Panc1 (cell line): ENCODE data around the gene DPEP2. TPM values are rescaled to one million over a fixed set of nuclear protein-coding genes. Genes with fewer than 3 reads are reported as not detected.

Source experiments
- ATAC-seq: fragments of 200-7000 bp; cut with Tn5 transposase; 2 replicates; pipeline ENCODE4 v1.9.1; 2020; ENCODE audit warnings: mild to moderate bottlenecking, moderate library complexity
- BruUV-seq: library from RNA; stranded (reverse); fragments of 400-500 nt; replicated peaks from 2 replicates; lab custom pipeline; 2021; lab: Mats Ljungman, UMichigan
- CTCF ChIA-PET: fragments of 300-600 bp; sonication (Branson Sonifier 250); formaldehyde crosslinking; loops from one replicate; lab custom pipeline; 2022; ENCODE audit warnings: antibody characterized with exemption; lab: Charles Lee
- POLR2A ChIA-PET: fragments of 300-600 bp; sonication (Branson Sonifier 250); formaldehyde crosslinking; loops from one replicate; lab custom pipeline; 2022; ENCODE audit warnings: antibody characterized with exemption; lab: Charles Lee
- DNase-seq: peaks from one replicate; pipeline ENCODE4 v3.0.0-alpha.2; 2010; ENCODE audit warnings: low read depth, low spot score
- H3K27ac ChIP-seq: 2 replicates; pipeline ENCODE4 v1.5.1; 2011; ENCODE audit warnings: mild to moderate bottlenecking, low read length, inconsistent platforms
- H3K27me3 ChIP-seq: fragments of 200-500 bp; sonication (Bioruptor generic); 2 replicates; pipeline ENCODE4 v1.6.0; 2014; ENCODE audit warnings: low read length, inconsistent platforms; ENCODE audit not compliant: control insufficient read depth, insufficient read depth
- H3K36me3 ChIP-seq: fragments of 200-500 bp; sonication (Bioruptor generic); 2 replicates; pipeline ENCODE4 v1.5.1; 2014; ENCODE audit warnings: inconsistent platforms, mild to moderate bottlenecking, low read length, moderate library complexity; ENCODE audit not compliant: control insufficient read depth, insufficient read depth
- H3K4me1 ChIP-seq: 2 replicates; pipeline ENCODE4 v1.5.1; 2011; ENCODE audit warnings: inconsistent platforms, mild to moderate bottlenecking, low read length, moderate library complexity; ENCODE audit not compliant: control insufficient read depth, insufficient read depth
- H3K4me3 ChIP-seq, 2 experiments: 2 replicates each; pipeline ENCODE4 v1.5.1; 2011 to 2012; ENCODE audit warnings: low read depth in 2 of 2, low read length in 2 of 2, mild to moderate bottlenecking in 2 of 2, inconsistent platforms in 1 of 2, moderate library complexity in 1 of 2
- H3K9me3 ChIP-seq: fragments of 200-500 bp; sonication (Bioruptor generic); 2 replicates; pipeline ENCODE4 v1.5.1; 2014; ENCODE audit warnings: low read depth, mild to moderate bottlenecking, inconsistent platforms, low read length, moderate library complexity; ENCODE audit not compliant: control insufficient read depth, insufficient read depth
- POLR2AphosphoS5 ChIP-seq: IDR thresholded peaks from 2 replicates; pipeline ENCODE4 v1.6.1; 2012; ENCODE audit warnings: mild to moderate bottlenecking, low read depth, low read length, moderate library complexity
- SIN3A ChIP-seq: IDR thresholded peaks from 2 replicates; pipeline ENCODE4 v1.6.1; 2012; ENCODE audit warnings: low read depth, mild to moderate bottlenecking, low read length, moderate library complexity, borderline replicate concordance; ENCODE audit not compliant: insufficient read depth
- TCF7L2 ChIP-seq: IDR thresholded peaks from 2 replicates; pipeline ENCODE4 v1.6.1; 2011; ENCODE audit warnings: mild to moderate bottlenecking, low read depth, low read length, inconsistent platforms
- in situ Hi-C: cut with HindIII; loops from 2 replicates; pipeline ENCODE4 v1.10.0; 2016; ENCODE audit warnings: low sequenced_read_pairs, low pct_unique_long_range_greater_than_20kb
- intact Hi-C: fragments of 100-400 bp; cut with micrococcal nuclease; formaldehyde crosslinking; loops from one replicate; pipeline ENCODE4 v1.10.0; 2022; ENCODE audit not compliant: unreplicated experiment
- total RNA-seq: library from RNA; stranded (reverse); gene quantifications from one replicate; pipeline ENCODE4 v1.2.1, GENCODE V29; 2021; ENCODE audit not compliant: unreplicated experiment
- TF ChIP-seq, protein P1 (sequence below): fragments of 450-650 bp; IDR thresholded peaks from 2 replicates; pipeline ENCODE4 v1.5.1; 2017; ENCODE audit warnings: mild to moderate bottlenecking
- TF ChIP-seq, protein P2 (sequence below), 2 experiments: IDR thresholded peaks; 2 replicates each; pipeline ENCODE4 v1.6.1; 2011 to 2012; ENCODE audit warnings: low read depth in 2 of 2, control low read depth in 1 of 2, low read length in 1 of 2, mild to moderate bottlenecking in 1 of 2, moderate library complexity in 1 of 2; ENCODE audit not compliant: insufficient read depth in 1 of 2

DPEP2 gene
- total RNA-seq, 1 experiment from 2014 or later, result not detected

DNA sequence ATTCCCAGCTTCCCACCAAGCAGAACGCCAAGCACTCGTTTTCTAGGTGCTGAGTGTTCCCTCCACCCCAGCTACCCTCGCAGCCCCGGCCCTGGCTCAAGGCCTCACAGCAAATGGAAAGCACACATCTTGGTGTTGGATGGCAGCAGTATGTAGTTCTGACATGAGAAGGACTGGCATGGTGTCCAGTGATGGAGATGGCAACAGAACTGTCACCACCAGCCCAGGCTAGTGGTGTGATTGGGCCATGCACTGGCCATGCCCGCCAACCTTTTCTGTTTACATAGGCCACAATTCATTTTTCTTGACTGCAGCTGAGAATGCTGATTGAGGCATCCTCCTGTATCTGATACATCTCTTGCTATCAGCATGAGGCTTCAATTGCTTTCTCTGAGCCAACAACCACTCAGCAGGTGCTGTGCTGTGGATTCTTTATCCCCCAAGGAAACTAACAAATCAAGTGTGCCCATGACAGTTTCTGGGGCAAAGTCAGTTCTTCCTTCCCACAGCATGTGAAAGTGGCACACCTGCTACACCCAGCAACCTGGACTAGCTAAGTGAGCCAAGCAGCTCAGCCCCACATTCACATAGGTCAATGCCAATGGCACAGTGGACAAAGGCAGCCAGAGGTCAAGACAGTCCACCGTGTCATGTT lies 34.7 kb downstream of the DPEP2 start:
- intact Hi-C loops, result no loop called here
- DNase-seq (no peak), ATAC-seq (no peak)
- Histone ChIP-seq H3K4me1 (peaks cover 15% of the 10 kb centered on the region), H3K27me3 (no peaks in the 10 kb centered on the region), H3K36me3 (no peaks in the 10 kb centered on the region; the same call in 1 of the 2 replicates), H3K9me3 (no peaks in the 10 kb centered on the region), H3K4me3 (no peak overlapping the region), H3K27ac (no peak overlapping the region)
- ChIA-PET CTCF (no interaction called here), POLR2A (interaction anchor here (0.6 kb wide), 1 partner anchor 21 kb away, joined by 3 read pairs; the partner anchor contains the start of gene LCAT)
- BruUV-seq, result no TSS peak
- TF ChIP-seq TCF7L2, result no peak
- TF ChIP-seq, protein P1, sequence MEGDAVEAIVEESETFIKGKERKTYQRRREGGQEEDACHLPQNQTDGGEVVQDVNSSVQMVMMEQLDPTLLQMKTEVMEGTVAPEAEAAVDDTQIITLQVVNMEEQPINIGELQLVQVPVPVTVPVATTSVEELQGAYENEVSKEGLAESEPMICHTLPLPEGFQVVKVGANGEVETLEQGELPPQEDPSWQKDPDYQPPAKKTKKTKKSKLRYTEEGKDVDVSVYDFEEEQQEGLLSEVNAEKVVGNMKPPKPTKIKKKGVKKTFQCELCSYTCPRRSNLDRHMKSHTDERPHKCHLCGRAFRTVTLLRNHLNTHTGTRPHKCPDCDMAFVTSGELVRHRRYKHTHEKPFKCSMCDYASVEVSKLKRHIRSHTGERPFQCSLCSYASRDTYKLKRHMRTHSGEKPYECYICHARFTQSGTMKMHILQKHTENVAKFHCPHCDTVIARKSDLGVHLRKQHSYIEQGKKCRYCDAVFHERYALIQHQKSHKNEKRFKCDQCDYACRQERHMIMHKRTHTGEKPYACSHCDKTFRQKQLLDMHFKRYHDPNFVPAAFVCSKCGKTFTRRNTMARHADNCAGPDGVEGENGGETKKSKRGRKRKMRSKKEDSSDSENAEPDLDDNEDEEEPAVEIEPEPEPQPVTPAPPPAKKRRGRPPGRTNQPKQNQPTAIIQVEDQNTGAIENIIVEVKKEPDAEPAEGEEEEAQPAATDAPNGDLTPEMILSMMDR, result no peak
- TF ChIP-seq, protein P2, sequence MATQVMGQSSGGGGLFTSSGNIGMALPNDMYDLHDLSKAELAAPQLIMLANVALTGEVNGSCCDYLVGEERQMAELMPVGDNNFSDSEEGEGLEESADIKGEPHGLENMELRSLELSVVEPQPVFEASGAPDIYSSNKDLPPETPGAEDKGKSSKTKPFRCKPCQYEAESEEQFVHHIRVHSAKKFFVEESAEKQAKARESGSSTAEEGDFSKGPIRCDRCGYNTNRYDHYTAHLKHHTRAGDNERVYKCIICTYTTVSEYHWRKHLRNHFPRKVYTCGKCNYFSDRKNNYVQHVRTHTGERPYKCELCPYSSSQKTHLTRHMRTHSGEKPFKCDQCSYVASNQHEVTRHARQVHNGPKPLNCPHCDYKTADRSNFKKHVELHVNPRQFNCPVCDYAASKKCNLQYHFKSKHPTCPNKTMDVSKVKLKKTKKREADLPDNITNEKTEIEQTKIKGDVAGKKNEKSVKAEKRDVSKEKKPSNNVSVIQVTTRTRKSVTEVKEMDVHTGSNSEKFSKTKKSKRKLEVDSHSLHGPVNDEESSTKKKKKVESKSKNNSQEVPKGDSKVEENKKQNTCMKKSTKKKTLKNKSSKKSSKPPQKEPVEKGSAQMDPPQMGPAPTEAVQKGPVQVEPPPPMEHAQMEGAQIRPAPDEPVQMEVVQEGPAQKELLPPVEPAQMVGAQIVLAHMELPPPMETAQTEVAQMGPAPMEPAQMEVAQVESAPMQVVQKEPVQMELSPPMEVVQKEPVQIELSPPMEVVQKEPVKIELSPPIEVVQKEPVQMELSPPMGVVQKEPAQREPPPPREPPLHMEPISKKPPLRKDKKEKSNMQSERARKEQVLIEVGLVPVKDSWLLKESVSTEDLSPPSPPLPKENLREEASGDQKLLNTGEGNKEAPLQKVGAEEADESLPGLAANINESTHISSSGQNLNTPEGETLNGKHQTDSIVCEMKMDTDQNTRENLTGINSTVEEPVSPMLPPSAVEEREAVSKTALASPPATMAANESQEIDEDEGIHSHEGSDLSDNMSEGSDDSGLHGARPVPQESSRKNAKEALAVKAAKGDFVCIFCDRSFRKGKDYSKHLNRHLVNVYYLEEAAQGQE (IDR thresholded peaks at IDR 0.05; ENCODE audit: insufficient read depth in 1 of 2, low read depth in 2 of 2, low read length in 1 of 2), result no peak
- TF ChIP-seq SIN3A, result no peak
- TF ChIP-seq POLR2AphosphoS5, result no peak
- in situ Hi-C loops, result no loop called here

DNA sequence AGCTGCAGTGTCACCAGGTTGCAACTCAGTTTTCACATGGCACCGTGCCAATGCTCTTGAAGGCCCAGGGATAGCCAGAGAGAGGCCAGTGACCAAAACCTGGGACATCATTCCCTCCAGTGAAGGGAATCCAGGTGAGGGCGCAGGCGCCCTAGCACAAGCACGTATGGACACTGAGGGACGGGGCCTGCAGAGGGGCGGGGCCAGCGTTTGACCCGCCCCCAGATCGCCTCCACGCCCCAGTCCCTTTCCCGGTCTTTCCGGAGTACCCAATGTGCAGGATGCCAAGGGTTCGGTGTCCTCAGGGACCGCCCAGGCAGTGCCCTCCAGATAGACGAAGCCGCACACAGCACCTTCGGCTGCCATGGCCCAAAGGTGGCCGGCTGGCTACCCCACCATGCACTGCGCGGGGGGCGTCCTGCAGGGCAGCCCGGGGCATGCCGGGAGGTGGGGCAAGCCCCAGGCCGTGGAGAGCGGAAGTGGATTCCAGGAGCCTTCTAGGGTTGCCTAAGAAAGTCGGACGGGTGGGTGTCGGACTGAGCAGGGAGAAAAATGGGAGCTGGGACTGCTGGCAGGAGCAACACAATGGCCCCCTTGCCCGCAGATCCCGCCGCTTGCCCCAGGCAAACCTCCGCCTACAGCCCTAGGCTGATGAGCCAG lies 35.5 kb downstream of the DPEP2 start:
- H3K27me3 ChIP-seq, result no peaks in the 10 kb centered on the region
- no peaks in the 10 kb centered on the region for H3K9me3 ChIP-seq
- no peak for ATAC-seq
- no peak overlapping the region for H3K27ac ChIP-seq
- DNase-seq, result no peak
- CTCF ChIA-PET, result no interaction called here
- no peaks in the 10 kb centered on the region; the same call in 1 of the 2 replicates for H3K36me3 ChIP-seq
- POLR2A ChIA-PET, result interaction anchor here (0.6 kb wide), 1 partner anchor 20 kb away, joined by 3 read pairs; the partner anchor contains the start of gene LCAT
- no TSS peak for BruUV-seq
- no peak overlapping the region for H3K4me3 ChIP-seq
- in situ Hi-C loops, result no loop called here
- TF ChIP-seq POLR2AphosphoS5, result no peak
- no peak for TF ChIP-seq SIN3A
- H3K4me1 ChIP-seq, result peaks cover 15% of the 10 kb centered on the region
- intact Hi-C loops, result no loop called here

DNA sequence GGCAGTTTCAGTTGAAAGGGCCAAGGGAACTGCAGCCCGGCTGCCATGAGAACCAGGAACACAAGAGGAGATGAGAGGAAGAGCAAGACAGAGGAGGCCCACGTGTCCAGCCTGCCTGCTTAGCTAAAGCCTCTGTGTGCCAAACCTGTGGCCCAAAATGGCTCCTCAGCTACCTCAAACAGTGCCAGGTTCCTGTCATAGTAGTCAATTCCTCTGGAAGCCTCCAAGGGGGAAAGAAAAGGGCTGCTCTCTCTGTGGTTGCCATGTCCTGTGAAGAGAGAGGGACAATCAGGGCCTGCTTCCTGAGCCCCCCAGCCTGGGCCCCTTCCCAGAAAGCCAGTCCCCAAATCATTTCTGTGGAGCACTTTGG lies 36.0 kb downstream of the DPEP2 start:
- DNase-seq (no peak), ATAC-seq (no peak)
- no peaks in the 10 kb centered on the region for H3K9me3 ChIP-seq
- CTCF ChIA-PET, result no interaction called here
- in situ Hi-C loops (no loop called here), intact Hi-C loops (no loop called here)
- no peak overlapping the region for H3K4me3 ChIP-seq
- TF ChIP-seq, protein P2 (IDR thresholded peaks at IDR 0.05; ENCODE audit: insufficient read depth in 1 of 2, low read depth in 2 of 2, low read length in 1 of 2), result no peak
- TF ChIP-seq POLR2AphosphoS5 (no peak), TCF7L2 (no peak), SIN3A (no peak)
- TF ChIP-seq, protein P1, result no peak
- BruUV-seq, result no TSS peak
- H3K36me3 ChIP-seq, result no peaks in the 10 kb centered on the region; the same call in 1 of the 2 replicates
- H3K27ac ChIP-seq, result no peak overlapping the region
- H3K27me3 ChIP-seq, result no peaks in the 10 kb centered on the region
- POLR2A ChIA-PET, result no interaction called here
- peaks cover 15% of the 10 kb centered on the region for H3K4me1 ChIP-seq
